ENCODE measurements around the gene PARVA. TPM values are rescaled to one million over a fixed set of nuclear protein-coding genes. Genes with fewer than 3 reads are reported as not detected.

PARVA gene
- total and polyA plus RNA-seq, 9 of the 15 experiments (the other 6 are each of a cell fraction or from before 2014, with no cell fraction given) = 0.11 TPM; not detected in 8

- no peak for TF ChIP-seq ZNF239 (CRISPR knock-in tag; IDR thresholded peaks at IDR 0.05)
- TF ChIP-seq HNRNPL (IDR thresholded peaks at IDR 0.05; ENCODE audit: low read depth, low read length) = no peak
- no peak for TF ChIP-seq MCM3 (IDR thresholded peaks at IDR 0.05)
These were observed 154.3 kb downstream of the PARVA start (continued) for GRCh38 chr11:12531681-12532080.

- Histone ChIP-seq H3K27me3 (ENCODE audit: control insufficient read depth in 2 of 2, insufficient read depth in 2 of 2, low read length in 2 of 2) (peaks cover 60 to 63% of the 10 kb centered on the region in 2 experiments), H4K20me1 (replicated peaks; ENCODE audit: control insufficient read depth, insufficient read depth, low read length) (no peaks in the 10 kb centered on the region), H3K79me2 (ENCODE audit: control insufficient read depth, insufficient read depth, low read length) (no peaks in the 10 kb centered on the region), H3K9me3 (replicated peaks; ENCODE audit: control insufficient read depth, insufficient read depth, low read depth, low read length) (no peaks in the 10 kb centered on the region), H3K36me3 (ENCODE audit: control insufficient read depth, insufficient read depth, low read length) (no peaks in the 10 kb centered on the region), H3K4me1 (replicated peaks in 1 of 2; ENCODE audit: control insufficient read depth in 2 of 2, insufficient read depth in 2 of 2, low read length in 2 of 2) (no peaks in the 10 kb centered on the region), H3K9me1 (ENCODE audit: control insufficient read depth, insufficient read depth, low read length) (no peaks in the 10 kb centered on the region), H3K4me2 (ENCODE audit: insufficient read depth, low read length) (no peak overlapping the region), H2AFZ (ENCODE audit: low read depth, low read length) (no peak overlapping the region), H3K27ac (ENCODE audit: extremely low read depth, low read depth, low read length) (no peak overlapping the region), H3K4me3 (no peak overlapping the region), H3K9ac (ENCODE audit: insufficient read depth in 1 of 2, low read depth in 2 of 2, low read length in 2 of 2) (no peak overlapping the region)
- no peak for DNase-seq (ENCODE audit: extremely low read depth in 1 of 4, low spot score in 3 of 4)
- ChIA-PET POLR2A (interaction anchor here (0.6 kb wide), 1 partner anchor 380 kb away, joined by 4 read pairs; no protein-coding TSS in a partner anchor), CTCF (ENCODE audit: low intra/inter-chr PET ratio) (no interaction called here)
- intact Hi-C loops (cut with micrococcal nuclease) (no loop called here), in situ Hi-C loops (cut with MboI) (no loop called here)
- ATAC-seq = no peak
- no peak for FAIRE-seq
- peak; percentile 68; the same call in 1 of the 2 replicates for TF ChIP-seq ZNF316 (IDR thresholded peaks at IDR 0.05)
- TF ChIP-seq ZNF253 (CRISPR knock-in tag; conservative IDR thresholded peaks at IDR 0.05) = no peak
- TF ChIP-seq MAFK (IDR thresholded peaks at IDR 0.05; ENCODE audit: low read length) = peak; percentile 27; the same call in 1 of the 2 replicates
- TF ChIP-seq TCF7L2 (IDR thresholded peaks at IDR 0.05; ENCODE audit: low read depth, low read length) = no peak
- 0 out of 2 replicates have a peak, but pooled peaks have one; percentile 29 for TF ChIP-seq MAFG (tag; conservative IDR thresholded peaks at IDR 0.05)
- TF ChIP-seq C11orf30 (IDR thresholded peaks at IDR 0.05; ENCODE audit: low read depth) = peak; percentile 48; the same call in 1 of the 2 replicates
- no TSS peak for BruUV-seq (replicated peaks)
- WGBS (ENCODE audit: insufficient coverage, low coverage, missing lambda C conversion rate) = 4% methylated on average over 14 of the region's 14 CpGs
These were observed 155.2 kb downstream of the PARVA start for GRCh38 chr11:12532580-12532979.

Measured in K562 (cell line).